GM19463 (cell line): ENCODE results near the gene LRRC4C.

Source experiments
- ATAC-seq: cut with Tn5 transposase; IDR thresholded peaks from one replicate; pipeline ENCODE4 v1.9.1; 2021; ENCODE audit warnings: mild to moderate bottlenecking, moderate library complexity; ENCODE audit not compliant: unreplicated experiment

LRRC4C gene

DNA sequence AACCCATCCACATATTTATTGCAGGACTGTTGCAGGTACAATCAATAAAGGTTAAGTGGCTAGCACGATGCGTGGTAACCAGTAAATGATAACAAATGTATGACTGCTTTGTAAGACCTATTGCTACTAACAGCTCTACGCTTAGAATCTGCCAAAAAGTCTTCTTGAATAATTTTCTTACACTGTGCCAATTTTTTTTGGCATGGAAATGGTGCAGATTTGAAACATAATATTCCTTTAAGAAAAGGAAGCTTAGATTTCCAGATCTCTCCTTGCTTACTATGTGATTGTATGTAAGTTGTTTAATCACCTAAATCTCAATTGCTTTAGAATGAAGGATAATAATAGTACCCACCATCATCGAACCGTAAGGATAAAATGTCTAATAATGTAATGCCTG, 192.0 kb downstream of the LRRC4C start:
- ATAC-seq = no peak

DNA sequence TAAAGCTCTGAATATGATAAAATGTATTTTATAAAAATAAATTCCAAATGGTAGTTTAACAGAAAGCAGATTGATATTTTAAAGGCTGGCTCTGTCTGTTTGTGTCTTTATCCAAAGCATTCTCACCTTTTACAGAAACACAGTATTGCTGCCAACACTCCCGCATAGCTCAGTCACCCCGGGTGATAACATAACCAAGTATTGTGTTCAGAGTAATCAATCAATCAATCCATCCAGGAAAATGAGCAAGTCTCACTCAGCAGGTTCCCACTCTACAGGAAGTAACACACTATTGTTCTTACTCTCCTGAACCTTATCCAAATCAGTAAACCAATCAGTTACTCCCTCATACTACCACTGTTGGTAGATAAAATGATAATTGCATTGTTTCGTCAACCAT, 203.4 kb downstream of the LRRC4C start:
- ATAC-seq = no peak

DNA sequence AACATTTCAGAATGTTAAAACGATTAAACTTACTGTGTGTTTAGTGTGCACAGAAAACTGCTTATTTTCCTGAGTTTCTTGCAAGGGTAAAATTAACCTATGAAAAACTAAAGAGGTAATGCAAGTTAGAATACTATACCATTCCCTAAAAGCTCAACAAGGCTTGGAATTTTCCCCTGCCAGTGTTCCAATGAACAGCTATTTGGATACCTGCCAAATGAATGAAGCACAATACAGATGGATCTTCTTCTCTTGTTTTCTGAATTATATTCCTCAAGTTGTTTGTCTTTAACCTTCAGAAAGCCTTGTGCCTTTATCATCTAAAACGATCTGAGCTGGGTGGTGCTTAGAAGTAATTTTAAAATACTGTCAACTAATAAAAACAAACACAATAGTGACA, 204.5 kb downstream of the LRRC4C start:
- ATAC-seq = no peak

DNA sequence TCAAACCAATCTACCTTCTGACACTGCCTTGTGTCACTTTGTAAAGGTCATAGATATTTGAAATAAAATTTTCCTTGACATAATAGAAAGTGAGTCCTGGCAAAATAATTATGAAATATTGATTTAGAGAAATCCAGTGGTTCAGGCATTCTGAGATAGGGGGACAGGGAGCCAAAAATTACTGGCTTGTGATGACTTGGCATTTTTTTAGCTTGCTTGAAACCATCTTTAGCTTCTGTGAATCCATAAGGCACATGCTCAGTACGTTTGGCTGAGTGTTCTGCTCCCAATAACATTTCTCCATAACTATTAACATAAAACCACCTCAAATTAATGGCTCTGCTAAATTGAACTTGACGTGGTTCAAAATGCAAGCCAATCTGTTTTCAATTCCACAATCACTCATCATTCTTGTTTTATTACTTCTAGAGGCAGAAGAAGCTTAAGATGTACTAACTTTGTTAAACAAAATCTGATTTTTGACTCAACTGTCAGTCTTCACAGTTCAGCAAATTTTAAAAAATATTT, 209.0 kb downstream of the LRRC4C start:
- no peak for ATAC-seq

DNA sequence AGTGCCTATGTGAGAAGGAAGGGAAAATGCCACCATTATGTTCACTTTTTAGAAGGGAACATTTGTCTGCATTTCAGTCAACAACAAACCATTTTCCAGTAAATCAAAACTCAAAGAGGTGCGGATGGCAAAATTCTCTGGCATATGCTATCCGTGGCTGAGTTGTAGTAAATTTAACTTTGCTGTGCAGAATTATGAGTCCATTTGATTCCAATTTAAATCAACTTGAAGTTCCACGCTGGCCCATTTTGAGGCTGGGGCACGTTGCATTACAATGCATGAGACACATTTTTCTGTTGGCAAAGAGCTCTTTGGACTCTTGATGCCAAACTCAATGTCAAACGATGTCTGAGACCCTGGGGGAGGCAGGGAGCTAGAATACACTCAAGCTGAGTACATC, 211.8 kb downstream of the LRRC4C start:
- ATAC-seq = no peak

DNA sequence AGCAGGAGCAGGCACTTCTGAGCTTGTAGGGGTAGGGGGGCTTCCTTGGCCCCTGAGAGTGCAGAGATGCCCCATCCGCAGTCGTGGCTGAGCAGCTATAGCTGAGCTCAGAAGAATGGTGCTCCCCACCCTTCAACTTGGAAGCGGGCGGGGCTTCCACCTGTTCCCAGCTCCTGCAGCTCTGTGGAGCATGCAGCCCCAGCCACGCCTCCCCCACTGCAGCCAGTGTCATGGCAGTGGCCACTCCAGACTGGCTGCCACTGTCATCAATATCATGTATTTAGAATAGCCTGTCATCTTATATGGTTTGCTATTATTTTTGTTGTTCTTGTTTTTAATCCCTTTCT, 213.1 kb downstream of the LRRC4C start:
- no peak for ATAC-seq

DNA sequence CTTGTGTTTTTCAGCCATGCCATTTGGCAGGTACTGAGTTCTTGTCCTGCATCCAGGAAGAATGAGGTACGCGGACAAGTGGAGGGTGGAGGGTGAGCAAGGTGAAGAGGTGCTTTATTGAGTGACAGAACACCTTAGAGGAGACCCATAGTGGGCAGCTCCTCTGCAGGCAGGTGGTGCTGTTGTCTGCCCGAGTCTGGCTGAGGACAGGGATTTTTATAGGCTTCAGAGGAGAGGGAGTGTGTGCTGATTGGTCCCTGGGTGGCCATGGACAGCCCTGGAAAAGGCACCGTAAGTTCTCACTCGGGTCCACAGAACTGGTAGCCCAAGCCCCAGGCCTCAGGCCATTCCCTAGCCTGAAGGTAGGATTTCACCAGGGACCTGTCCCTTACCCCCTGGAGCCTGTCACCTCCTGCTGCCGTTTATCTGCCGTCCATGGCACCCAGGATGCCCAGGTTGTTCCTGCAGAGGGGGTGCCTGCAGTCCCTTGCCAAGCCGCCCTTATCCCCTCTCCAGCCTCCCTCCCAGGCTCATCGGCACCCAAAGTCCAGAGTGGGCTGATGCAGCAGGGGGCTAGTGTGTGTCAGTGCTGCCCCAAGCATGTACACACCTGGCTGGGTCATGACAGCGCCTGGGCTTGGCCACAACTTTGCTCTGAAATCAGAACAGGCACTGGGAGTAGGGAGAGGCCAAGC, 213.6 kb downstream of the LRRC4C start:
- ATAC-seq = no peak

DNA sequence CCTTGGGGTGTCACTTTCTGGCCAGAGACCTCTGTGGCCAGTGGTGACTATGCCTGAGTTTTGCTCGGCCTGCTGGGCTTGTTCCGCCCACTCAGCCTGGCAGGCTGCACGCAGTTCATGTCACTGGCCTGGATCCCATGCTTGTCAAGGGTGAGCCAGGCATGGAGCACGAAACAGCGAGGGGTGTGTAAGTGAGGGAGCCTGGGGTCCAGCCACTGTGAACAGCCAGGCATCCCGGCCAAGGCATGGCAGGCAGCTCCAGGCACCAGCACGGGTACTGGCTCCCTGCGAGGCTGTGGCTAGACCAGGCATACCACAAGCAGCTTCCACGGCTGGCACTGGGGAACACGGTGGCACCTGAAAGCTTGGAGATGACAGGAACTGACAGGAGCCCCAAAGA, 214.3 kb downstream of the LRRC4C start:
- ATAC-seq = no peak

DNA sequence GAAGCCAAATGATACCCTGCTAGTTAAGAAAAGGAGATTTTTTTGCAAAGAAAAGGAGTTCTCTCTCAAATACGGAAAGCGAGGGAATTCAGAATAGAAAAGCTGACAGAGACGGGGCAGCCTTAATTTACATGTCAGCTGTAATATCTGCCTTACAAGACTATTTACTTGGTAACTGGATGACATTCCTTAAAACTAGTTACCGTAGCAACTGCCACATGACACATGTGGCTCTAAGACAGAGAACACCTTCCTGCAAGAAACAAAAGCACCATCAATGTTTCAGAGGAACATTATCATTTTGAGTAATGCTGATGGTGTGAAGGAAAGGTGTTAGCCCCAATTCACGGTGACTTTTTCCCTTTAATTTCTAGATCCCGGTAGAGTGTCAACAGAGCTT, 222.1 kb downstream of the LRRC4C start:
- no peak for ATAC-seq

DNA sequence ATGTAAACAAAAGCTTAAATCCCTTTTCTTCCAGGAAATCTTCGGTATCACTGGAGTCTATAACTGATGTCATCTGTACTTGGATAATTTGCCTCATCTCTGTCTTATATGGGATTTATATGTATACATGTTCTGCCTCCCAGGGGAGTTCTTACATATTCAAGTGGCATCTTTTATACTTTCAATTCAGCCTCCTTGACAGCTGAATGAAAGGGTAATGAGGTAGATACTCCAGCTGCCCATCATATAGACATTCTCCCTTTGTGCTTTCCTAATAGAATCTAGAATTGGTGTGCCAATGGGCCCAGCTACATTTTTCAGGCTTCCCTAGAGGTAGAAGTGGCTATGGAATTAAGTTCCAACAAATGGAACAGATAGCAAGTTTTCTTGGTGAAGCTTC, 223.8 kb downstream of the LRRC4C start:
- ATAC-seq = no peak

DNA sequence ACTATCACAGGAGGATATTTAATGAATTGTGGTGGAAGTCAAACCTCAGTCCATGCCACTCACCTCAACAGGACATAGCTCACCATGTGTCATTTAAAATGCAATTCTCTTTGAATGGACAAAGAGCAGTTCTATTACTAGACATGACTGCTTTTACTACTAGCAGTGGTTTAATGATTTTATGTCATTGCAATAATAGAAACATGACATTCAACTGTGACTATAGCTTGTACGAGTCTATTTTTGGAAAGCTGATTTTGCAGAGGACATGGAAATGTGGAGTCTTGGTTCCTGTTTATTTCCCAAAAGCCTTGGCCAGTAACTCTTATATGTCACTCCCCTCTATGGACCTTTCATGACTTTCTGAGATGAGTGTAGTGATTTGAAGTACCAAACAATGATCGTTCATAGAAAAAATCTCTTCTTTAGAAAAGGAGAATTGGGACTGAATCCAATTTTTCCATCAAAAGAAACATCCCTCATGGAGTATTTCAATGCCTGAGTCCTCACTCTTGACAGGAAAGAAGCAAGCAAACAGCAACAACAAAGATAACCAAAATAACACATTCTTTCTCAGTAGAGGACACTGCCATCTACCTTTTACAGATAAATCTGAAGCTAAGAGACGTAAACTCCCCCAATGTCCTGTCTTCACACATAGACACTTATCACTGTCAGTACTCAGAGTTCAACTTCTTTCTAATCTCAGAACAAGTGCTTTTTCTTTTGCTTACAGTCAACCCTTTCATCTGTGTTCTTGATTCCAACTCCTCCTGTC, 233.4 kb downstream of the LRRC4C start:
- no peak for ATAC-seq

DNA sequence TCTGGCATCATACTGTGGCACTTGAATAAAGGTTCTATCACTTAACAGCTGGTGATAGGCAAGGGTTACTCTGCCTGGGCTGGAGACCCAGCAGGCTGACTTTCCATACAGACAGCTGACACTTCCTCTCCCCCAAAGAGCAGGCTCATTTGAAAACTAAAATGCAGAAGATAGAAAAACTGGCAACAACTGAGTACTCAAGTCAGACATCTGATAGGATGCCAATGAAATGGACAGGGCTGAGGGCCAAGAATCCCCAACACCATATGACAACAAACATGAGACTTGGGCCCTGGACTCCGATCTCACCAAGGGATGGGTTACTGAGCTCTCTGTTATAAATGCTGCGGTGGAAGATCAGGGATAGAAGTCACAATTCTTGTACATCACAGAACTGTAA, 237.2 kb downstream of the LRRC4C start:
- ATAC-seq = no peak

DNA sequence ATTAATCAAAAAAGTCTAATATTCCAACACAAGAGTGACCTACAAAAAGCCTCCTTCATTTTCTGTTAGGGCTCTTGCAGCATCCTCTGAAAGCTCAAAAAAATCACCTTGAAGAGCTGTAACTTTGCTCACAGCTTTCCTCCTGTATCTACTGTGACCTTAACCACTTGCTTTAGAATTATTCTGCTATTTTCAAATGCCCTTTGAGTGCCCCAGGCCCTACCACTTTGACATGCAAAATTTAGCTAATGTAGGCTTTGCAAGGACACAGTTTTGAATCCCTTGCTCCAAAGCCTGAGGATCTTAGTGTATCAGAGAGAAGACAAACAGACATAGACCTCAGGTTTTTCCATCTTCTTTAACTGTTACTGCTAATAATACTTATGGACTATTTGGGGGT, 253.1 kb downstream of the LRRC4C start:
- no peak for ATAC-seq

DNA sequence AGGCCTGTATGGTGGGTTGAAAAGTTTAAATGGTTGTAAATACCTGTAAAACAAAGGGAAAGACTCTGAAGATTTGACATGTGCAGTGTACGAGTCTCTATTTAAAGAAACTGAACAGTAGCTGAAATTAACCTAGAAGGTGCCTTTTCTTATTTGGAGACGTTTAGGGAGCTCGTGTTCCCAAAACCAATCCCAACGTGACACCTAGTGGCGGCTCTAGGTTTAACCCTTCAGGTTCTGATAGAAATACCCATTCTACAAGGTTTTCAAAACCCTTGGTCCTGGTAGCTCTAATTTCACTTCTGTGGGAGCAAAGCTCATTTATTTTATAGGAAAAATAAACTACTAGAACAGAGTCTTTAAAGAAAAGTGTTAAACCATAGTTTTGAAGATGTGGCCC, 258.3 kb downstream of the LRRC4C start:
- ATAC-seq = no peak

DNA sequence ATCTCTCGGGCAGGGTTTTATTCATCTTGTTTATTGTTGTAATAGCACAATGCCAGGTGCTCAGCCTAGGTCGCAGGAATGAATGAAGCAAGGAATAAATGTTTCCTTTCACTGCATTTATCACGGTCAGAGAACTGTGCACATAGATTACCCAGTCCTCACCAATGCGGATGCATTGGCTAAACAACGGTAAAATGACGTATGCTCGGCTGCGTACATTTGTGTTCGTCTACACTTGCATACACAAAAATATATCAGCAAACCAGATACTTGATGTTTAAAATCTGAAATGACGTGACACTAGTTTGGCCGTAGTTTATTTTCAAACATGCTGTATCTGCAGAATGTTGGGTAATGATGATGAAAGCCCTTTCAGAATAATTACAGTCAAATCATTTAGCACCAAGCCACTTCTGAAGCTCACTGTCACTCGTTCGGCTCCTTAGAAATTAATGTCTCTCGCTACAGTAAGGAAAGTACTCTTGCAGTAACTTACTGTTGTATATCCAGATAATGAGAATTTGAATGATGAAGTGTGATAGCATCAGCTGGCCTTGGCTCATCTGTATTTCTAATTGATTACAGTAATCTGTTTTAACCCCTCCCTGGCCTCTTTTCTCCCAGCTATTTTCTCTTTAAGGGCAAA, 268.9 kb downstream of the LRRC4C start:
- no peak for ATAC-seq

DNA sequence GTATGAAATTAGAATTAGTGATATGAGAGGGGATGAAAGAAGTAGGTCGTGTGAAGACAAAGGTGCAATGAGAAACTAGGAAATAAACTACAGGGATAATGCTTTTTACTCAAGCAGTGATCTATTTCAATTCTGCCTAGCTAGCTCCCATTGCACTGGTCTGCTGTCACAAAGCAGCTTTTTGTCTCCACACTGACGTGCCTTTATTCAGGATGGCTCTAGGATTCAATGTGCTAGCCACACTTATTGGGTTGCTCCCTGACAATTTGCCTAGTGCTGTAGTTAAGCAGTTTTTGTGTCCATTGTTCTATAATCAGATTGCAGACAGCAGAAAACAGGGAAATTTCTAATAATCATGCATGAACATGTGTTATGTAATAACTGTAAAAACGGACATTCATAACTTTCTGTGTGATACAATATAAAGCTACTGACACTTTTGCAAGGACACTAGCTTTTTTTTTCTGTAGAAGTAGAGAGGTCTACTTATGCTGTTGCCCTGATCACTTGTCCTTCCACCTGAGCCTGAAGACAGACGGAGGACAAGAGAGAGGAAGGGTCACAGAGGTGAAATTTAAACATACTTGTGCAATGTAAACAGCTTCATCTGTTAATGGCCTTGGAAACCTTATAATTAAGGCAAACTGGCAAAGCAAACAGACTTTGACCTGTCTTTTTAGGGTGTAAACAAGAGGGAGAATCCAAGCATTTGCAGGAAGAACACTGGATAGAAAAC, 269.6 kb downstream of the LRRC4C start:
- ATAC-seq = no peak

DNA sequence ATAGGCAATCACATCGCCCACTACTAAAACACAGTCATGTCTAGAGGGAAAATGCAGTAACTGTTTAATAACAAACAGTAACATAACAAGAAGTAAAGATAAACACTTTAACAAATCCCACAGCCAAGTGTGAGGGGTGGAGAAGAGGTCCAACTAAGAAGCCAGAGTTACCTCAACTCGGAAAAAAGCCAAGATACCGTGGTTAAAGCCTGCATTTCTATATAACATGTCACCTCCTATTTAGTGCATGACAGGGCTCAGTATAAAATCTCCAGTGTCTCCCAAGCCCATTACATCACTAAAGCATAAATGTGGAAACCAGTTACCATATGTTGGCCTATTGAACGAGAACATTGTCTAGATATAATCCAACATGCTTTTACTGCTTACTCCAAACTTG, 281.7 kb downstream of the LRRC4C start:
- no peak for ATAC-seq

DNA sequence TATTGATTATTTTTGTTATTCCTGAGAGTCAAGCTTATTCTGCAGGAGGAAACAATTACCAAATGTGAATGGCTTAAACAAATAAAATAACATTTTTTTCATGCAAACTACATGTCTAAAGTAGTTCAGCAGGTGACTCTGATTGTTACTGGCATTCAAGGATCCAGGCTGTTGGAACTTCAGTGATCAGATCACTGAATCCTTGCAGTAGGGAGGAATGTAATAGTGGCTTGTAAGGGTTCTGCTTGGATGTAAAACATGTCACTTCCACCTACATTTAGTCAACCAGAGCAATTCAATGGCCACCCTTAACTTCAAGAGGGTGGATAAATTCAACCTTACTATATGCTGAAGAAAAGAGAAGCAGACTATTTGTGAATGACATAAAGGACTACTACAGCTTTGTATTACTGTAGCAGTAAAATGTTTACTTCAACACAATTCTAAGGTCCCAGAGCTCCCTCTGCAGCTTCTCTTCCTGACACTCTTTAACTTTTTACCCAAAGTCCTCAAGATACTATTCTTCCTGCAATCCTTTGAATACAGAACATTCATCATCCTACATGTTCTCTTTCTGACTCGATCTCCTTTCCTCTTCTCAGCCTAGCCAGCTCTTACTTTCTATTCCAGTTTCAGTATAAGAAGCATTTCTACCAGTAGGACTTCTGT, 284.0 kb downstream of the LRRC4C start:
- no peak for ATAC-seq

DNA sequence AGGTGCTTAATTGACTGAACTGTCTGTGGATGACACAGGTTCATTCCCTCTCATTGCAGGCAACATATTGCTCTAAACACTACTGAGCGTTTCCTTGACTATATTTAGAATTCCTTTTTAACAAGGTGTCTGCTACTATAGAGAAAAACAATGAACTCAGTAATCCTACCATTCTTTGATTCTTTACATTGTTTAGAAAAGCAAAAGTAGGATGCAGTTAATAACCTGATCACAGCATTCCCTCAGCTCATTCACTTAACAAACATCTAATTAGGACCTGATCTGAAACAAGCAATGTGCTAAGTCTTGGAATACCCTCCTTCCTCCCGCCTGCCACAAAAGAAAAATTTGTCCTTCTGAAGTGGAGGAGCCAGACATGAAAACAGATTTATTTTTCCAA, 313.1 kb downstream of the LRRC4C start:
- ATAC-seq = no peak

DNA sequence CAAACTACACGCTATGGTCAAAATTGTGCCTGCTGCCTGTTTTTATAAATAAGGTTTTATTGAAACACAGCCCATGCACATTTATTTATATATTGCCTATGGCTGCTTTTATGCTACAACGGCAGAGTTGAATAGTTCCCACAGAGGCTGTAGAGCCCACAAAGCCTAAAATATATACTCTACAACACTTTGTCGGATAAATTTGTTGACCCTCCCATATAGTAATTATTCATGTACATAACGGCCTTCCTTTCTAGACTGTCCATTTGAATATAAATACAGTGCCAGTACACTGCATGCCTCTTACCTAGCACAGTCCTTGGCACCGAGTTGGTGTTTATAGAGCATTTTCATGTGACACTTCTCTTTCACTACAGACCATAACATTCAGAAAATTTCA, 314.0 kb downstream of the LRRC4C start:
- no peak for ATAC-seq

DNA sequence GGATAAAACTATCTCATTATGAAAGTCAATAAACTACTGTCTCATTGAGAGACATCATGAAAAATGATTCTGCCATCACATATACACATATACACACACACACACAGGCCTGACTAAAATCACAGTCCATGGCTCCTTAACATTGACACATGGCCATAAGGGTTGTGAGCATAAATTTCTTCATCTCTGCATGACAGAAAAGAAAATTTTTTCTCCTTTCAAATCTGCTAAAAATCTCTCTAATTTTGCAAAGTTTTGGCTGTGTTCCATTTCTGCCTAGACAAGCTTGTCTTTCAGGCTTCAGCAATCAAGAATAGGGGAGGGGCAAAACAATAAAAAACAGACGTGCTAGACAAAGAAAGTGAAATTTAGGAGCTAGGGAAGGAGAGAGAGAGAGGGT, 324.5 kb downstream of the LRRC4C start:
- no peak for ATAC-seq
